GM12865 (cell line): Measurements from ENCODE around the gene MPHOSPH9.

ENCODE experiments used
- DNase-seq: peaks from one replicate; pipeline ENCODE4 v3.0.0; 2010; ENCODE audit warnings: low read depth
- H3K4me3 ChIP-seq: 2 replicates; pipeline ENCODE4 v1.5.1; 2011; ENCODE audit warnings: mild to moderate bottlenecking, low read depth, low read length, control low read depth
- TF ChIP-seq, protein P1 (sequence below): IDR thresholded peaks from 2 replicates; pipeline ENCODE4 v1.5.1; 2011; ENCODE audit warnings: low read length, control low read depth, low read depth, inconsistent platforms; ENCODE audit not compliant: insufficient read depth; ENCODE audit errors: missing control alignments

MPHOSPH9 gene

DNA sequence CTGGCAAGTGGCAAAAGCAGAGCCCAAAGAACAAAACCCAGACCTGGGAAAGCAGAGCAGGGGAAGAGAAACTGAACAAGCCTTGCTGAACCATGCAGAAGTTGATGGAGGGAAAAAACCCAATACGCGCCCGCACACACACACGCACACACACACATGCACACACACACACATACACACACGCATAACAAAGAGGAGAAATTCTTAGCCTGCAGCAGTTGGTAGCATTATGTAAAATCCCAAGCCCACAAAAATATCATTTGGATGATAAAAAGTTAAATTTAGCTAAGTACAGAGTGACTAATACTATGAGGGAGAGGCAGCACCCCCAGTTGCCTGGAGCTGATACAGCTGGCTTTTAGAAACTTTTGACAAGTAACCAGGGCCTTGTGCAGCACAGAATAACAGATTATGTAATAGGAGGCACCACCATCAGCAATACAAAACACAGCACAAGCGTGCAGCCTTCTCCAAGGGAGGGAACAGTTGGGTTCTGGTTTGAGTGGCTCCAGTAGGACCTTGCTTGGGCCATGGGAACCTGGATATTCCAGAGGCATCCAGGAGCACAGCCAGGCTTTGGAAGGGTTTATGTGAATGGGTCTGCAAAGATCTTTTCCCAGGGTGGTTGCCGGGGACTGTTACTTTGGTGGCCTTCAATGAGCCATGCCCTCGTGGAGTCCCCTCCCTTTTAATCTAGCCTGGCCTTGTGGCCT lies 117.4 kb downstream of the MPHOSPH9 start:
- no peak overlapping the region for H3K4me3 ChIP-seq
- DNase-seq, result peak; percentile 55
- TF ChIP-seq, protein P1, sequence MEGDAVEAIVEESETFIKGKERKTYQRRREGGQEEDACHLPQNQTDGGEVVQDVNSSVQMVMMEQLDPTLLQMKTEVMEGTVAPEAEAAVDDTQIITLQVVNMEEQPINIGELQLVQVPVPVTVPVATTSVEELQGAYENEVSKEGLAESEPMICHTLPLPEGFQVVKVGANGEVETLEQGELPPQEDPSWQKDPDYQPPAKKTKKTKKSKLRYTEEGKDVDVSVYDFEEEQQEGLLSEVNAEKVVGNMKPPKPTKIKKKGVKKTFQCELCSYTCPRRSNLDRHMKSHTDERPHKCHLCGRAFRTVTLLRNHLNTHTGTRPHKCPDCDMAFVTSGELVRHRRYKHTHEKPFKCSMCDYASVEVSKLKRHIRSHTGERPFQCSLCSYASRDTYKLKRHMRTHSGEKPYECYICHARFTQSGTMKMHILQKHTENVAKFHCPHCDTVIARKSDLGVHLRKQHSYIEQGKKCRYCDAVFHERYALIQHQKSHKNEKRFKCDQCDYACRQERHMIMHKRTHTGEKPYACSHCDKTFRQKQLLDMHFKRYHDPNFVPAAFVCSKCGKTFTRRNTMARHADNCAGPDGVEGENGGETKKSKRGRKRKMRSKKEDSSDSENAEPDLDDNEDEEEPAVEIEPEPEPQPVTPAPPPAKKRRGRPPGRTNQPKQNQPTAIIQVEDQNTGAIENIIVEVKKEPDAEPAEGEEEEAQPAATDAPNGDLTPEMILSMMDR, result no peak

- no peak for DNase-seq
- TF ChIP-seq, protein P1, result no peak
- no peak overlapping the region for H3K4me3 ChIP-seq
Observed at GRCh38 chr12:123114304-123115083, 118.4 kb downstream of the MPHOSPH9 start.

DNA sequence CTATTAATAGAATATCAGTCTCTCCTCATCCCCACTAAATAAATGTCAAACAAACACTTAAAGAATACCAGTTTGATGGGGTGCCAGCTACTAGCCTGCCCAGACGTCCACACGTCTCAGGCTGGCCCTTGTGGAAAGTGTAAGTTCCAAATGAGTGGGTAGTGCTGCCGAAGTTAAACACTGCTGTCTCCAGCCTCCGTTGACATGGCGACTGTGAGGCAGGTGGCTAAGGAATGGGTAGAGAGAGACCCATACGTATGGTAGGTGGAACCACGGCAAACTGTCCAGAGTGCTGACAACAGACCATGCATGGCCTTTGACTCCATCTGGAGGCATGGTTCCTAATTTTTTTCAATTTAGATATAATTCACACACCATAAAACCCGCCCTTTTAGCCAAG lies 119.9 kb downstream of the MPHOSPH9 start:
- no peak overlapping the region for H3K4me3 ChIP-seq
- DNase-seq, result no peak
- TF ChIP-seq, protein P1, result no peak

- no peak for DNase-seq
- H3K4me3 ChIP-seq, result no peak overlapping the region
- TF ChIP-seq, protein P1, result no peak
Observed at GRCh38 chr12:123111498-123112165, 121.3 kb downstream of the MPHOSPH9 start.

DNA sequence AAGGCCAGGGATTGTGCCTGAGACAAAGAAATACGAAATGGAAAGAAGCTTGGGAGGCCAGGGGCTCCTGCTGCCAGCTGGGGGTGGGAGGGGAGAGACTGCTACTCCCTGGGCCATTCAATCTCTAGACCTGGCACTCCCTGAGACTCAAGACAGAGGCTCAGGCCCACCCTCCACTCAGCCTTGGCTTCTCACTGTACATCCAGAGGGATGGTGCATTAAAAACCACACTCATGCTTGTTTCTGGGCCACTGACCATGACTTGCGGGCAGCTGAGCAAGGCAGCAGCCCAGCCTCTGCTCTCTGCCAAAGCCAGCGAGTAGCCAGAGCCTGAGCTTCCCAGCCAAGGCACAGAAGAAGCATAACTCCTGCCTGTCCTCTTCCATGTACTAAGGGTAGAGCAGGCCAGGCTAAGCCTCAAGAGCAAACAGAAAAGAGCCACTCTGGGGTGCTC lies 123.6 kb downstream of the MPHOSPH9 start:
- TF ChIP-seq, protein P1, result no peak
- DNase-seq, result no peak
- no peak overlapping the region for H3K4me3 ChIP-seq

- H3K4me3 ChIP-seq, result no peak overlapping the region
- no peak for DNase-seq
- TF ChIP-seq, protein P1, result no peak
Observed at GRCh38 chr12:123108682-123109066, 124.3 kb downstream of the MPHOSPH9 start.
